Suprapubic skin (tissue), 4 donors: ENCODE results near the gene CDH4.

Source experiments
- EP300 ChIP-seq: sonication (generic); formaldehyde crosslinking; IDR thresholded peaks from one replicate; pipeline ENCODE4 v1.6.1; 2017; ENCODE audit warnings: antibody characterized with exemption
- POLR2A ChIP-seq, 2 donors: fragments of 450-650 bp; IDR thresholded peaks; one replicate each; pipeline ENCODE4 v1.6.1; 2017; ENCODE audit warnings: antibody characterized with exemption in 2 of 2, mild to moderate bottlenecking in 2 of 2, moderate library complexity in 2 of 2
- POLR2AphosphoS5 ChIP-seq, 3 donors: sonication (generic); formaldehyde crosslinking; IDR thresholded peaks; one replicate each; pipeline ENCODE4 v1.6.1; 2017; ENCODE audit warnings: antibody characterized with exemption in 3 of 3
- TF ChIP-seq, protein P1 (sequence below), 2 donors: fragments of 200-600 bp in 1 of 2; fragments of 450-650 bp in 1 of 2; sonication (generic) in 1 of 2; IDR thresholded peaks; one replicate each; pipeline ENCODE4 v1.5.1; 2016 to 2019; ENCODE audit warnings: antibody characterized with exemption in 2 of 2, mild to moderate bottlenecking in 1 of 2, moderate library complexity in 1 of 2

DNA sequence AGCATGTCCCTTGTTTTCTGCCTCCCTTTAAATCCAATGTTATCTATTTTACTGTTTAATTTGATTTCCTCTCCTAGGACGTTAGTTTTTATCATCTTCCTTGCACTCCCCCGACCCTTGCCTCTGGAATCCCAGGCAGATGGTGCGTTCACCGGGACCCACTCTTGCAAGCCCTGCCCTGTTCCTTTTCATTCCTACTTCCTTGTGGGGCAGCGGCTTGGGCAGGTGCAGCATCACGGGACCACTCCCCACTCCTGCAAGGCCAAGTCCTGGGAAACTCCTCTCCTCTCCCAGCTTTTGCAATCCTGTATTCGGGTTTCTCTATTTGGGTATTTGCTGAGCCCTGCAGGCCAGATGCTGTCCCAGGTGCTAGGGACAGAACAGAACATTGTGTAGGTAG, 5.8 kb upstream of the CDH4 start:
- TF ChIP-seq EP300 = no peak
- TF ChIP-seq, protein P1, sequence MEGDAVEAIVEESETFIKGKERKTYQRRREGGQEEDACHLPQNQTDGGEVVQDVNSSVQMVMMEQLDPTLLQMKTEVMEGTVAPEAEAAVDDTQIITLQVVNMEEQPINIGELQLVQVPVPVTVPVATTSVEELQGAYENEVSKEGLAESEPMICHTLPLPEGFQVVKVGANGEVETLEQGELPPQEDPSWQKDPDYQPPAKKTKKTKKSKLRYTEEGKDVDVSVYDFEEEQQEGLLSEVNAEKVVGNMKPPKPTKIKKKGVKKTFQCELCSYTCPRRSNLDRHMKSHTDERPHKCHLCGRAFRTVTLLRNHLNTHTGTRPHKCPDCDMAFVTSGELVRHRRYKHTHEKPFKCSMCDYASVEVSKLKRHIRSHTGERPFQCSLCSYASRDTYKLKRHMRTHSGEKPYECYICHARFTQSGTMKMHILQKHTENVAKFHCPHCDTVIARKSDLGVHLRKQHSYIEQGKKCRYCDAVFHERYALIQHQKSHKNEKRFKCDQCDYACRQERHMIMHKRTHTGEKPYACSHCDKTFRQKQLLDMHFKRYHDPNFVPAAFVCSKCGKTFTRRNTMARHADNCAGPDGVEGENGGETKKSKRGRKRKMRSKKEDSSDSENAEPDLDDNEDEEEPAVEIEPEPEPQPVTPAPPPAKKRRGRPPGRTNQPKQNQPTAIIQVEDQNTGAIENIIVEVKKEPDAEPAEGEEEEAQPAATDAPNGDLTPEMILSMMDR (IDR thresholded peaks at IDR 0.05) = no peak
- no peak for TF ChIP-seq POLR2AphosphoS5 (IDR thresholded peaks at IDR 0.05)
- no peak for TF ChIP-seq POLR2A (IDR thresholded peaks at IDR 0.05)
